Astrocyte of the cerebellum (primary cell): ENCODE data around the gene DSCAML1.

ENCODE experiments used
- DNase-seq: peaks from one replicate; pipeline ENCODE4 v3.0.0-alpha.2; 2011; ENCODE audit warnings: low read depth
- H3K4me3 ChIP-seq: 2 replicates; pipeline ENCODE4 v1.5.1; 2011; ENCODE audit warnings: mild to moderate bottlenecking, low read depth, low read length, moderate library complexity
- in situ Hi-C: cut with HindIII; loops from 2 replicates; pipeline ENCODE4 v1.10.0; 2017; ENCODE audit warnings: low sequenced_read_pairs
- TF ChIP-seq, protein P1 (sequence below): IDR thresholded peaks from 2 replicates; pipeline ENCODE4 v1.5.1; 2012; ENCODE audit warnings: low read length, low read depth, moderate library complexity, mild to moderate bottlenecking; ENCODE audit errors: missing control alignments

The DSCAML1 gene

DNA sequence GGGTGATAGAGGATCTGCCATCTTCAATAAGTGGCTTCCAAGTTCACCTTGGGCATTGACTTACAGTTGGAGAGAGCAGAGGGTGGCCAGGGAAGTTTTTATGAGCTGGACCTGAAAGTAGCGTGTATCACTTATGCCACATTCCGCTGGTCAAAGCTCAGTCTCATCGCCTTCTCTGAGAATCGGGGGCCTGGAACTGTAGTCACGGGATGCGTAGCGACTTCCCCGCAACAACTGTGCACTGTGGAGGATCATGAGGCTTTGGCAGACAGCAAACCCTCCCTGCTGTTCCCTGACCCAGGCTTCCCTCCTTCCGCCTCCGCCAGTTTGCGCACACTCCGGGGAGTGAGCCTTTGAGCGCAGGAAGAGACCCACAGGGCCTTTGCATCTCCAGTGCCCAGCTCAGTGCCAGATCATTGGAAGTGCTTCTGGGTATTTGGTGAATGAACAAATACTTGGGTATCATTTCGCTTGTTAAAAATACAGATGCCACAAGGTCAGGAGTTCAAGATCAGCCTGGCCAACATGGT is 373.9 kb downstream of the DSCAML1 start:
- no peak for DNase-seq
- no peak overlapping the region for H3K4me3 ChIP-seq
- in situ Hi-C loops = no loop called here
- TF ChIP-seq, protein P1, sequence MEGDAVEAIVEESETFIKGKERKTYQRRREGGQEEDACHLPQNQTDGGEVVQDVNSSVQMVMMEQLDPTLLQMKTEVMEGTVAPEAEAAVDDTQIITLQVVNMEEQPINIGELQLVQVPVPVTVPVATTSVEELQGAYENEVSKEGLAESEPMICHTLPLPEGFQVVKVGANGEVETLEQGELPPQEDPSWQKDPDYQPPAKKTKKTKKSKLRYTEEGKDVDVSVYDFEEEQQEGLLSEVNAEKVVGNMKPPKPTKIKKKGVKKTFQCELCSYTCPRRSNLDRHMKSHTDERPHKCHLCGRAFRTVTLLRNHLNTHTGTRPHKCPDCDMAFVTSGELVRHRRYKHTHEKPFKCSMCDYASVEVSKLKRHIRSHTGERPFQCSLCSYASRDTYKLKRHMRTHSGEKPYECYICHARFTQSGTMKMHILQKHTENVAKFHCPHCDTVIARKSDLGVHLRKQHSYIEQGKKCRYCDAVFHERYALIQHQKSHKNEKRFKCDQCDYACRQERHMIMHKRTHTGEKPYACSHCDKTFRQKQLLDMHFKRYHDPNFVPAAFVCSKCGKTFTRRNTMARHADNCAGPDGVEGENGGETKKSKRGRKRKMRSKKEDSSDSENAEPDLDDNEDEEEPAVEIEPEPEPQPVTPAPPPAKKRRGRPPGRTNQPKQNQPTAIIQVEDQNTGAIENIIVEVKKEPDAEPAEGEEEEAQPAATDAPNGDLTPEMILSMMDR = no peak

DNA sequence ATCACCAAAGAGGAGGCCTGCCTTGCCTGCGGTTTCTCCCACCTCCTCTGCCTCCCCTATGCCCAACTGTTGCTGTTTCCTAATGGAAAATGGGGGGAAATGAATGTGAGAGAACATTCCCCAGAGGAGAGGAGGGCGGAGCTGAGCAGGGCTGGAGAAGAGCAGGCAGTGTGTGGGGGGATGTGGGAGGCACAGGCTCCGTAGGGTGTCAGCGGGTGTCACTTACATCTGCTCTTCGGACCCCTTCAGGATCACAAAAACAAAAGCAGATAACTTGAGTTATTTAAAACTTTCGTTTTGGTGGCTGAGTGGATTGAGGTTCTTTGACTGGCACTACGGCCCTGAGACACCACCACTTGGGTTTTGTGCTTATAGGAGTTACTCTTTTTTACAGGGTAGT is 375.5 kb downstream of the DSCAML1 start:
- in situ Hi-C loops = no loop called here
- no peak for DNase-seq
- TF ChIP-seq, protein P1 = no peak
- no peak overlapping the region for H3K4me3 ChIP-seq

DNA sequence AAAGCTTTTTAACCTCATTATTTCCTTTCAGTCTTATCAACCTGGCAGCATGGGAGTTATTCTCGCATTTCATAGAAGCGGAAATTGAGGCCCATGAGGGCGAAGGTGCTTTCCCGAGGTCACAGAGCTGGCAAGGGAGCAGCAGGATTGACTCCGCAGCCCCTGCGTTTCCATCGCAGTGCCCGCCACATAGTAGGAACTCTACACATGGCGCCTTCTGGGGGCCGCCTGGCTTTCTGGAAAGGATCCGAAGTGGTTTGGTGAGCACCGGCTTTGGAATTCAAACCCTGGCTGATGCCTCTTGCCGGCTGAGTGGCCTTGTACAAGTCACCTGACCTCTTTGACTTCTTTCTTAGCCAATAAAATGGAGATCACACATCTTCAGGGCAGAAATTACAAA is 376.0 kb downstream of the DSCAML1 start:
- no peak overlapping the region for H3K4me3 ChIP-seq
- in situ Hi-C loops = no loop called here
- no peak for DNase-seq
- TF ChIP-seq, protein P1 = no peak

DNA sequence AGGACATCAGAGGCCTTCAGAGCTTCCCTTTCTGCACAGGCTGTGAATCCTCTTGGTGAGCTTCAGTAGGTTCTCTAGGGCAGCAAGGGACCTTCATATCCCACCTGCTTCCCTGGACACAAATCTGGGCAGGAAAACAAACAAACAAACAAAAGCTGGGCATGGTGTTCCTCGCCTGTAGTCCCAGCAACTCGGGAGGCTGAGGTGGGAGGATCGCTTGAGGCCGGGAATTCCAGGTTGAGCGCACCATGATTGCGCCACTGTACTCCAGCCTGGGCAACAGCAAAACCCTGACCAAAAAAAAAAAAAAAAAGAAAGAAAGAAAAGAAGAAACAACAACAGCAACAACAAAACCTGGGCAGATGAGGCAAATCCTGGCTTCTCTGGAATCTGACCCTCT is 376.4 kb downstream of the DSCAML1 start:
- H3K4me3 ChIP-seq = no peak overlapping the region
- no peak for DNase-seq
- TF ChIP-seq, protein P1 = no peak
- in situ Hi-C loops = no loop called here

DNA sequence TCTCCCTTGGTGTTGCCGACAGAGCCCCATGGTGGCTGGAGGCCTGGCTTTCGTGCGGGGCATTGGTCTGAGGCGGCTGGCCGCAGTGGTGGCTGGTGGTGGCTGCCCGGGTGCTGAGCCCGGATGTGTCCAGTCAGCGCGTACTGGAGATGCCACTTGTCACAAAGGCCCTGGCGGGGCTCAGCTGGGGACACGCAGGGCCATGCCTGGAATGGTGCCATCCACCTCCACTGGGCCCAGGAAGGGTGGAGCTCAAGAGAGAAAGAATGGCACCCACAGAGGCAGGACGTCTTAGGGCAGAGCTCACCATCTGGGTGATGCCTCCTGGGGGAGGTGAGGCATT is 376.9 kb downstream of the DSCAML1 start:
- no peak overlapping the region for H3K4me3 ChIP-seq
- TF ChIP-seq, protein P1 = no peak
- in situ Hi-C loops = no loop called here
- DNase-seq = no peak

DNA sequence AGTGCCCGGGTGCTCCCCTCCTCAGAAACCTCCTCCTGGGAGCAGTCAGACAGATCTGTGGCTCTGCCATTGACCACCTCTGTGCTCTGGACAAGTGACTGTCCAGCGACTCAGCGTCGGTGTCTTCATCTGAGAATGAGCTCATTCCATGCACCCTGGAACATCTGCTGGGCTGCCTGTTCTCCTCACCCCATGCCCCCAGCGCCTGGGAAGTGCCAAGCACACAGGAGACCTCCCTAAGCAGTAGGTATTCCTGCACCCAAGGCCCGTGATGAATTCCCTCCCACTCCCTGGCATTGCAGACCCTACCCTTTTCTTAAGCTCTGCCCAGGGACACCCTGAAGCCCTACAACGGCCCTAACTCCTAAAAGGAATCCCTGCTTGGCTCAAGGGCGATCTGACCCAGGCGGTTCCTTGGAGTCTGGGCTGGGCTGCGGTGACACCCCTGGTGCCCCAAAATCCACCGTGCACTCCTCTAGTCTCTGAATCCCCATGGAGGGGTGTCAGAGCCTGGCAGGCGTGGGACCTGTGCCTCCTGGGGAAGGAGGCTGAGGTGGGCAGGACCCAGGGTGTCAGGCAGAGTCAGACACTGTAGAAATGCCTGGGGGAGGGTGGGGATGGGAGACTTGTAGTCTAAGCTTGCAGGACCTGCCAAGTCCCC is 377.4 kb downstream of the DSCAML1 start:
- in situ Hi-C loops = no loop called here
- H3K4me3 ChIP-seq = no peak overlapping the region
- no peak for DNase-seq
- TF ChIP-seq, protein P1 = no peak
